GM21423 (cell line): ENCODE measurements around the gene ABHD17A.

Experiments
- ATAC-seq: cut with Tn5 transposase; IDR thresholded peaks from one replicate; pipeline ENCODE4 v1.9.1; 2021; ENCODE audit warnings: mild to moderate bottlenecking, moderate library complexity; ENCODE audit not compliant: unreplicated experiment

The ABHD17A gene

GRCh38 chr19:1841209-1841924, 43.9 kb downstream of the ABHD17A start:
- no peak for ATAC-seq

- ATAC-seq, result no peak
Observed at GRCh38 chr19:1840541-1841115, 44.7 kb downstream of the ABHD17A start.

DNA sequence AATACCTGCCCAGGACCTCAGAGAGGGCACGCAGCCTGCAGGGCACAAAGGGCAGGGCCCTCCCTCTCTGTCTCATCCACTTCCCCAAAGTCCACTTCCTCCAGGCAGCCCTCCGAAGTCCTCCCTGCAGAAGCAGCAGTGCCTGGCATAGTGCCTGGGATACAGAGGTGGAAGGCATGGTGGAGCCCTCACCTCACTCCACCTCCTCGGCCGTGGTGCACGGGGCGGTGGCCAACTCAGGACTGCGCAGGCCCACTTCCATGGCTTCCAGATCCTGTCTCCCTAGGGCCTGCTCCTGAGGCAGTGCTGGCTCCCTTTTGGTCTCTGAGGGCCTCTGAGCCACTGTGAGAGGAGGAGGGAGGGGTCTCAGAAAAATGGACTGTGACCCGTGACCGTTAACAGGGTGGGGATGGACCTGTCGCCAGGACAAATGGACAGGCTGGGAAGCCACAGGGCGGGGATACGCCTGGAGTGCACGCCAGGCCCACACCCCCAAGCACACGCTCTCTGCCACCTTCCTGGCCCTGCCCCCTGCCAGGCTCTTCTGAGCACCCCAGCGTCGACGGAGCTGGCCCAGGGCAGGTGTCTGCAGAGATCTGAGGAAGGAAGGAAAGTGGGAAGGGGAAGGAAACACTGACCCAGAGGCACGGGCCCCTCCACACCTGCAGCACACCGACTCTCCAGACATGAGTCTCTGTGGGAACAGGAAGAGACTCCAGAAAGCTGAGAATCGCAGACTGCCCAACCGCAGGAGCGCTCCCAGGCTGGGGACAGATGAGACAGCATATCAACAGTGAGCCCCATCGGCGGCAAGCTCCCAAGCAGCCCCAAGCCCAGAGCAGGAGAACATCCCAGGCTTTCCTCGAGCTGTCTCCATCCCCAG, 45.4 kb downstream of the ABHD17A start:
- no peak for ATAC-seq

GRCh38 chr19:1837625-1838105, 47.6 kb downstream of the ABHD17A start:
- no peak for ATAC-seq

DNA sequence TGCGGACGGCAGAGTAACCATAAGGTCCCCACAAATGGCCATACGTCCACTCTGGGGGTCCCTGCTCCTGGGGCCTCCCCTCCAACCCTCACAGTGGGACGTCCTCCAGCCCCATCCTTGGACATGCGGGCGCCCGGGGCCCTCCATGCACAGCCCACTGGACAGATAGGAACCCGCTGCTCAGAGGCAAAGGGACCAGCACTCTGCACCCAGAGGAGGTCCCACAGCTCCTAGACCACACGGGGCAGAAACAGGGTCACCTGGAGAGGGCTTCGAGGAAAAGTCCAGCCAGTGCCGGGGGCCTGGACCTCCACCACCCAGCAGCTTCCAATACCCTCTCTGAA, 48.1 kb downstream of the ABHD17A start:
- ATAC-seq, result no peak

DNA sequence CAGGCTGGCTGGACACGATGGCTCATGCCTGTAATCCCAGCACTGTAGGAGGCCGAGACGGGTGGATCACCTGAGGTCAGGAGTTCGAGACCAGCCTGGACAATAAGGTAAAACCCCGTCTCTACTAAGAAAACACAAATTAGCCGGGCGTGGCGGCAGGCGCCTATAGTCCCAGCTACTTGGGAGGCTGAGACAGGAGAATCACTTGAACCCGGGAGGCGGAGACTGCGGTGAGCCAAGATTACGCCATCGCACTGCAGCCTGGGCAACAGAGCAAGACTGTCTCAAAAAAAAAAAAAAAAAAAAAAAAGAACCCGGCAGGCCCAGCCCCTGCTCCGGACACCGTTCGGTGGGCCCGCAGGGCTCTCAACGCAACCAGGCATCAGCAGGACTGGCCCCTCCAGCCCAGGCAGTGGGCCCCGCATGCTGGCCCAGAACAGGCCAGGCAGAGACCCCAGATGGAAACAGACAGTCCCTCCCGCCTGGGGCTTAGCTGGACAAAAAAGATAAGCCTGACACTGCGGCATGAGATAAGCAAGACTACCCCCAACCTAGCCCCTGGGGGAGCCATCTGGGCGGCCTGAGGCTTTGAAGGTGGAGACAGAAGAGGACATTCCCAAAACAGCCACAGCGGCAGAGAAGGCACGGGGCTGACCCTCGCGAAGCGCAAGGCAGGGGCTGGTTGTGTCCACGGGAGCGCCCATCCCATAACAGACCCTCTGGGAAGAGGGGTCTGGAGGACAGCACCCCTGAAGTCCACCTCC, 48.7 kb downstream of the ABHD17A start:
- ATAC-seq, result no peak

- no peak for ATAC-seq
Observed at GRCh38 chr19:1833540-1833939, 51.8 kb downstream of the ABHD17A start.

GRCh38 chr19:1832046-1832663, 53.1 kb downstream of the ABHD17A start:
- no peak for ATAC-seq

DNA sequence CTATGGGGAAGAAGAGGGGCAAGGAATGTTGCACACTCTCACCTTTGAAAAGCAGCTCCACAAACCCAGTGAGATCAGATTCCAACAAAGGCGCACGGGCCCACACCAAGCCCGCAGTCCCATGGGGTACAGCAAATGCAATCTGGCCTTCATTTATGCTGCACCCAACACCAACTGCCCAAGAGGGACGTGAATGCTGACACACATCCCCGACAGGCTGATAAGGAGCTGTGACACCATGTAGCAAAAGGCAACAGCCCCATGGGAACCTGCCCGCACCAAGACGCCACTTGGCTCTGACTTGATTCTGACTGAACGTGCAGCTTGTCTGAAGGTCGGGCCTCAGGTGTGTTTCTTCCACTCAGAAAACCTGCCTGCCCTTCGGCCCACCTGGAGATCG, 54.3 kb downstream of the ABHD17A start:
- ATAC-seq, result no peak

- ATAC-seq, result no peak
Observed at GRCh38 chr19:1830568-1830967, 54.7 kb downstream of the ABHD17A start.

GRCh38 chr19:1829958-1830357, 55.3 kb downstream of the ABHD17A start:
- ATAC-seq, result no peak

- ATAC-seq, result no peak
Observed at GRCh38 chr19:1828279-1829238, 56.7 kb downstream of the ABHD17A start.

DNA sequence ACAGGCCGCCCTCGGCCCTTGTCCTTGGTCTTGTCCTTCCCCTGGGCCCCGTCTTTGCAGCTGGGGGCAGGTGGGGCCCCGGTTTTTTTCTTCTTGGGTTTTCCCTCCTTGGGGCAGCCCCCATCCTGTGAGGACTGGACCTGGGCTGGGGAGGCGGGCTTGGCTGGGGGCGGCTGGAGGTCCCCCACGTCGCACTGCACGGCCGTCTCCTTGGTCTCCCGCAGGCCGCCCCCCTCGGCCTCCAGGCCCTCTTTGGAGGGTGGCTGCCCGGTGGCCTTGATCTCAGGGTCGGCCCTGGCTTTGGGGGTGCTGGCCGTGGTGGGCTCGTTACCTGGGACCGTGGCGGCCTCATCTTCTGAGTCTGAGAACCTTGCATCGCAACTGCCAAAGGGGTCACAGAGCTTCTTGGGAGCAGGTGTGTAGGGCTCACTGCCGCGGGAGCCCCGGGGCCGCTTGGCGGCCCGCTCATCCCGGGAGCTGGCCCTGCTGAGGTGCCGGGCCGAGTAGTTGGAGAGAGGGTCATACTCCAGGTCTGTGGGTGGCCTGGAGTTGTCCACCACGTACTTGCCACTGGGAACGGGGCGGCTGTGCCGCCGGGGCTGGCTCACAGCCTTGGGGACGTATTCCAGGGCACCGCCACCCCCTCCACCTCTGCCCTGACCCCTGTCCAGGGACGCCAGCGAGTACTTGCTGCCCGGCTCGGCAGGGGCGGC, 57.6 kb downstream of the ABHD17A start:
- ATAC-seq, result no peak
